Measurements from ENCODE around the gene FGD5.

DNA sequence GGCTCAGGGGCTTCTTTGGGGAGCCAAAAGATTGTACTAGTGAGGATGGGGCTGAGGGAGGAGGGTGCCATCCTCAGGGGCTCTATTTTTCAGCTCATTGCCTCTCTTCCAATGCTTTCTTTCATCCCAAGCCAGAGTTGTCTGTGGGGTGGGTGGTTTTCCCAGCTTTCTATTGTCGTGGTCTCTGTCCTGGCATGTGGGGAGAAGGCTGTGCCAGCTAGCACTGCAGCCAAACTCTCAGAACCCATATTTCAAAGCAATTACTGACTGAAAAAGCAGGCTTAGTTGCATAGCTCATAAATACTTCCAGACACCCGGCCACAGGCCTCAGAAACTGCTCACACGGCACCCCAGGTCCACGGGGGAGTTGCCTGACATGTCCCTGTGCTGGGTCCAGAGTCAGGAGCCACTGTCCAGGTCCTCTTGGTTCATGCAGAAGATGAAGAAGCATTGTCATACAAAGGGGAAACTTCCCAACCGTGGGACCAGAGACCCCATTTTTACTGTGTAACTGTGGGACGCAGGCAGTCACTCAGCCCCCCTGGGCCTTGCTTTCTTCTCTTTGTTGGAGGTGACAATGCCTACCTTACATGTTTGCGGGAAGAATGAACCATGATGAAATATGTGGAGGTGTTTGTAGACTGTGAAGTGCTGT lies 27.6 kb downstream of the FGD5 start:
- TF ChIP-seq CTCF (IDR thresholded peaks at IDR 0.05) = no peak
- no peak for TF ChIP-seq POLR2A (IDR thresholded peaks at IDR 0.05)

Measured in uterus (tissue), 2 donors.